HG03571 (cell line): ENCODE data around the gene ADAMTSL1.

Experiments used
- ATAC-seq: cut with Tn5 transposase; IDR thresholded peaks from one replicate; pipeline ENCODE4 v1.9.1; 2021; ENCODE audit not compliant: unreplicated experiment

The ADAMTSL1 gene, protein sequence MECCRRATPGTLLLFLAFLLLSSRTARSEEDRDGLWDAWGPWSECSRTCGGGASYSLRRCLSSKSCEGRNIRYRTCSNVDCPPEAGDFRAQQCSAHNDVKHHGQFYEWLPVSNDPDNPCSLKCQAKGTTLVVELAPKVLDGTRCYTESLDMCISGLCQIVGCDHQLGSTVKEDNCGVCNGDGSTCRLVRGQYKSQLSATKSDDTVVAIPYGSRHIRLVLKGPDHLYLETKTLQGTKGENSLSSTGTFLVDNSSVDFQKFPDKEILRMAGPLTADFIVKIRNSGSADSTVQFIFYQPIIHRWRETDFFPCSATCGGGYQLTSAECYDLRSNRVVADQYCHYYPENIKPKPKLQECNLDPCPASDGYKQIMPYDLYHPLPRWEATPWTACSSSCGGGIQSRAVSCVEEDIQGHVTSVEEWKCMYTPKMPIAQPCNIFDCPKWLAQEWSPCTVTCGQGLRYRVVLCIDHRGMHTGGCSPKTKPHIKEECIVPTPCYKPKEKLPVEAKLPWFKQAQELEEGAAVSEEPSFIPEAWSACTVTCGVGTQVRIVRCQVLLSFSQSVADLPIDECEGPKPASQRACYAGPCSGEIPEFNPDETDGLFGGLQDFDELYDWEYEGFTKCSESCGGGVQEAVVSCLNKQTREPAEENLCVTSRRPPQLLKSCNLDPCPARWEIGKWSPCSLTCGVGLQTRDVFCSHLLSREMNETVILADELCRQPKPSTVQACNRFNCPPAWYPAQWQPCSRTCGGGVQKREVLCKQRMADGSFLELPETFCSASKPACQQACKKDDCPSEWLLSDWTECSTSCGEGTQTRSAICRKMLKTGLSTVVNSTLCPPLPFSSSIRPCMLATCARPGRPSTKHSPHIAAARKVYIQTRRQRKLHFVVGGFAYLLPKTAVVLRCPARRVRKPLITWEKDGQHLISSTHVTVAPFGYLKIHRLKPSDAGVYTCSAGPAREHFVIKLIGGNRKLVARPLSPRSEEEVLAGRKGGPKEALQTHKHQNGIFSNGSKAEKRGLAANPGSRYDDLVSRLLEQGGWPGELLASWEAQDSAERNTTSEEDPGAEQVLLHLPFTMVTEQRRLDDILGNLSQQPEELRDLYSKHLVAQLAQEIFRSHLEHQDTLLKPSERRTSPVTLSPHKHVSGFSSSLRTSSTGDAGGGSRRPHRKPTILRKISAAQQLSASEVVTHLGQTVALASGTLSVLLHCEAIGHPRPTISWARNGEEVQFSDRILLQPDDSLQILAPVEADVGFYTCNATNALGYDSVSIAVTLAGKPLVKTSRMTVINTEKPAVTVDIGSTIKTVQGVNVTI (N-terminal part only)

DNA sequence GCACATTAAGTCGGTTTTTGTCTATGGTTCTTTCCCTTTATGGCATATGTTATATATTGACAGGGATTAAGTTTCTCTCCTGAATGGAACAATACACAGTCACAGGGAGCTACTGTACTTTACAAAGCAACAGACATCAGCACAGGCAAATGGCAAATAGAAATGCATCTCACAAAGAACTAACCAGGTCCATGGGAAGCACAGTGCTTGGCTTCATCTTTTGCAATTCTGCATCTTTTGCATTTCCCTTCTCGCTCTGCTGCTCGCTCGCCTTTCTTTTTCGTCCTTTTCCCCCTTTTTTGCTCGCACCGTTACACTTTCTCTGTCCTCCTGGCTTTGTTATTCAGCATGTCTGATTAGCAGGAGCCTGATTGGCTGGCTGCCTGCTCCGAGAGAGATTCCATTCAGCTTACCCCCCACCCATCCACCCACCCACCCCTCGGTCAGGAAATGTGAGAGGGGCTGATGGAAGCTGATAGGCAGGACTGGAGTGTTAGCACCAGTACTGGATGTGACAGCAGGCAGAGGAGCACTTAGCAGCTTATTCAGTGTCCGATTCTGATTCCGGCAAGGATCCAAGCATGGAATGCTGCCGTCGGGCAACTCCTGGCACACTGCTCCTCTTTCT, at the start of gene ADAMTSL1:
Gene ADAMTSL1, plus strand, starts transcription at position 502 of the 628 bp plus-strand sequence. Its CDS starts 80 bp downstream, at position 582.
- no peak for ATAC-seq

DNA sequence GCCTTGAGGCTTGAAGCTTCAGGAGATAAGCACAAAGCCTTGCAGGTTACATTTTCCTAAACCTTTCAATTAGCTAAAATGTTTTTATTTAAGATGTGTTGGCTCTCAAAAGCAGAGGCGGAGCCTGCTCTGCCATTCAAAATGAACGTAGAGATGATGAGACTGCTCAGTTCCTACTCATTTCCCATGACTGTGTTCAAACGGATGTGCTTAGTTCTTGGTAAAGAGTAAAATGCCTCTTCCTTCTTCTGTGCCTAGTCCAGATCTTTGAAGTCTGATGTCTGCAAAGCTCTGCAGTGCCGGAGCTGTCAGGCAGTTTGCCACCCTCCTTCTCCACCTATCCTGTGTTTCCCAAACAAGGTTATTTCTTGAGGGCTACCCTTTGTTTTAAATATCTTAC, 46.3 kb upstream of the ADAMTSL1 start:
- ATAC-seq, result no peak

DNA sequence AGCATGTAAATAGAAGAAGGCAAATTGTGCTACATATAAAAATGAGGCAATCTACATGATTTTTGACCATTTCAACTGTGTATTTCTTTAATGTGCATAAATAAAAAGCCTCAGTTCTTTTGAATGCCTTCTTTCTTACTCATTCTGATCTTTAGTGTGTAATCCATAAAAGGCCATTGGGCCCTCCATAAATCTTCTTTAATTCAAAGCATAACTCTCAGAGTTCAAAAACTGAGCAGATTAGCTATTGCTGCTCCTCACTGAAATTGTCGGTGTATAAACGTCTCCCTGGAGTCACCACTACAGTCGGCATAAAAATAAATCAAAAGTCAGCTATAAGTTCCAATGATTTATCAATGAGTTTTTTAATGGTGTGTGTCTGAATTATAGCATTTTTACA, 45.3 kb upstream of the ADAMTSL1 start:
- no peak for ATAC-seq

DNA sequence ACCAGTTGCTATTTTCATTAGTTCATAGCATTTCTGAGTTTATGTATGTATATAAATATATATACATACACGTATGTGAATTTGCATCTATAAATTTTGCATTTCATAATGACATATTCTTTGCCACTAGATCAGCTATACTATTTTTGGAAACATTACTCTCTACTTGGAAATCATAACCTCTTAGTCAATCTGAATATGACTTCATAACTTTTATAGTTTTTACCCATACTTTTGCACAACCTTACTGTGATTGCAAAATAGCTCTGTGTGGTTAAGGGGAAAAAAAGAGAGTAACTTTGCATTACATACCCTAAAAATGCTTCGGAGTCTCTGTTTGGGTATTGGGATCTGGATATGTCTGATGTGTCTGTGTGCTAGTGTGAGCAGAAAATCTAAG, 44.9 kb upstream of the ADAMTSL1 start:
- no peak for ATAC-seq

DNA sequence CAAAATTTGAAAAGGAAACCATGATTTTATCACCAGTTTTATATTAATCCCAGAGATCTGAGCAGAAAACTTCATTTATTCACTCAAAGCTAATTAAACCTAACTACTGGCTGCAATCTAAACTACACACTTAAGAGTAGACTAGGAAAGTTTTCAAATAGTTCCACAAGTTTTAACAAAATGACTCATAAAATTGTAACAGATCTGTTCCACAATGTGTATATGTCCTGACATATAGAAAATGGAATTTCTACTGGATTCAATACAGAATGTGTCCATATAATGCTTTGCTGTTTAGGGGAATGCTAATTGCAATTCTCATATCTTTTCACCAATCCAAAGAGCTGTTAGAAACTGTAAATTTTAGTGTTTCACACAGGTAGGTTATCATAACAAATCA, 40.3 kb upstream of the ADAMTSL1 start:
- no peak for ATAC-seq

DNA sequence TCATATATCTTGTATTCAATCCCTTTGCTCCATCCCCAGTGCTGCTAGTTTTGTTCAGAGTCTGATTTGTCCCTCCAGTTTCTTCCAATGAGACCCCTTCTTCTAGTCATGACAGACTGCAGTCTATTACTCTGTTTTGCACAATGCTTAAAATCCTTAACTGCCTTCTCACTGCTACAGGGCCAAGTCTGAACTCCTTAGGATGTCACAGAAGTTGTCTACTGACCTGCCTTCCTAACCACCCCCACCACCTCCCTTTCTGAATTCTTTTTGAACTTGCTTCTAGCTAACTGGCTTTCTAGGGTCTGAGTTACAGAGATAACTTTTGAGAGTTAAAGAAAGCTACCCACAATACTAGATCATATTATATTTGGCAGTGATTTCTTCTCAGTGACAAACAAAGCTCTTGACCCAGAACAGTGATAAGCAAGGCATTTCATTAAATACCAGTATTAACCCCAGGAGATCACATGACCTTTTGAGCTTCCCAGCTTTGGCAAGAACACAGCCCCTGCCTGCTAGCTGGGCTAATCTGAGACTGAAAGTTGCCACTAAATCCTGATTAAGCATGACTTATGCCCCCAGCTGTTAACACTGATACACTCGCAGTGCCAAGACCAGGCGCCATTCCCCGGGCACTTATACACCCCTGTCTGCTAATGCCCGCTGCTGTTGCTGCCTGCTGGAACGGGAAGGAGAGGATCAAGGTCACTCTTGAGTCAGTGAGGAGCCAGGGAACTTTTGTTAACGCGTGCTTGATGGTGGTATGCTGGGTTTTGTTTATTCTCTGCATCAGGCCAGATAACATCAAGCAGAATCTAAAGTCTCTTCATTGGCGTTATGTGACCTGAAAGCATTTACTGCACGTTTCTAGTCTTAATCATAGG, 36.4 kb upstream of the ADAMTSL1 start:
- no peak for ATAC-seq

DNA sequence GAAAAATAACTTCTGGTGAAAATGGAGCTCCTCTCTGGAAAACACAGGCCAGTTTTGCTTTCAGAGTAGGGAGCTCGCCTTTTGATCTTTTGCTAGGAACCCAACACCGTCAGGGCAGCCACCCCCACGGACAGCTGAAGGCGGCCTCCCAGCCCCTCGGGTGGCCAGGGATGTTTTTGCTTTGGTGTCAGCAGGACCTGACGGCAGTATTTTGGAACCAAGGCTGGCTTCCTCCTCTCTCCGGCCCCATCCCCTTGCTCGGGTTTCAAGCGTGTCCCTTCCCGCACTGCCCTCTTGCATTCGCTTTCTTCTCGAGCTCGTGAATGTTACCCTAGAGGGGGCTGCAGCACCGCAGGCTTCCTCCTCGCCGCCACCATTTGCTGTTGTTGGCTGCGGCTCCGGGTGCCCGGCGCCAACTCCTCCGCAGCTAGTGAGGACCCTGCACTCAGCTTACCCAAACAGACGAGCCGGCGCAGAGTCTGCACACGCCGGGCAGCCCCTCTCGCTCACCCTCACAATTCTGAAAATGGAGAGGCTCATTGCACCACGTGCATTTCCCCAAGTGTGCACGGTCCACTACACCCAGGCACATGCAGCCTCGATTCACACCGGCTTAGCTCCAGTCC, 35.5 kb upstream of the ADAMTSL1 start:
- ATAC-seq, result no peak

DNA sequence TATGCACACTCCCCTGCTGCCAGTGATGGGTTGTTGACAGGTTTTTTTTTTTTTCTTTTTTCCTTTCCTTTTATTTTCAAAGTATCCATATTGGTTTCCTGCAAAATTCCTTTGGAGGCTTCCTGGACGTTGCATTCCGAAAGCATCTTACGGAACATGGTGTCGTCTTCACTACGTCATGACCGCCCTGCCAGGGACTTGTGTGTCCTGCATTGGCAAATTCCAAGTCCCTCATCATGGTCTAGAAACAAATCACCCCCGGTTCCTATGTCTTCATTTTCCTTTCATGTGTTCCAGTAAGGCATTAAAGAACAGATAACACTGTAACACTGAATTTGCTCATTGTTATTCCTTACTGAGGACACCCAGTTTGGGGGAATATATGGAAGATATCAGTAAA, 35.0 kb upstream of the ADAMTSL1 start:
- ATAC-seq, result no peak

DNA sequence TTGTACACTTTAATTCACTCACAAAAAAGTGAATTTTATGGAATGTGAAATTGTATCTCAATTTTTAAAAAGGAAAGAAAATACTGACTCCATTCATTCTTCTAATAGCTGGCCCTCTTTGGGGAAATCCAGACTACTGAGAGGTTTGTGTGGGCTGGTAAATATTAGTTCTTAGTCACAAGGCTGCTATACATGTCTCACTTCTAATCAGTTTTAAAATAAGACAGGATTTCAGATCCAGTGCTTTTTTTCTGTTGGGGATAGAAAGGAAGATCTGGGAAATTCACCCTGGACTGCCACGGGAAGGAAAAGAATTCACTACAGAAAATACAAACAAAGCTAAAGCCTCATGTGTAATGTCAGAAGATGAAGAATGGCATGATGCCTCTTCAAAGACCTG, 32.7 kb upstream of the ADAMTSL1 start:
- no peak for ATAC-seq

DNA sequence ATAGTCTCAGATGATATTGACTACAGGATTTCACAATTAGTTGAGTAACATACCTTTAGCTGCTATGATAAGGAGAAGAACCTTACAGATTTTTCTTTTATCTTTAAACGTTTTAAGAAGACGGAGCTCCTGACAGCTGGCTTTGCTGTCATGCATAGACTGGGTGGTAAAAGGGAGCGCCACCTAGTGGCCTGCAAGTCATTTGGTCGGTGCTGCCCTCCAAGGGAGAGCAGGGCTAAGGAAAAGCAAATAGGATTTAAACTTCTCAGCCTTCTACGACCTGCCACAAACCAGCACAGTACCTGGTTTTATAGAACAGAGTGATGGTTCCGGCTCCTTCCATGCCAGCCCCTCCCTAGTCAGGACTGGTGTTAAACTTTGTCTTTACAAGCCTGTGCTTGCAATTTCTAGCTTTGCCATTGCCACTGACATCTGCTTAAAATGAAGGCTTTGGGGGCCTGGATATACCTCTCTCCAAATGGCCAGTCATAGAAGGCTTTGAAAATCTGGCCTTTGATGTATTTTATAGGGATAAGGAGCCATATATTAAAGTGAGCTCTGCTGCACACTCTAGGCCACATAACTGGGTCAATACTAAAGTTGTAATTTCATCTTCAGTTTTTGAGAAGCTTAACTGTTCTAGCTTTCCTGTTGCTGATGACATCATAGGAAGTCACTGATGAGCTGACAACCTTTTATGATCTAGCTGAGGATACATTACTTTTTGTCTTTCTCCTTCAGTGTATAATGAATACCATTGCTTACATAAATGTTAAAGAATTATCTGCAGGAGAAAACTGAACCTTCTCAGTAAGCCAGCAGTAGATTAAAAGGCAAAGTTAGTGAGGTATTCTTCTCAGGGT, 31.1 kb upstream of the ADAMTSL1 start:
- peak; percentile 94 for ATAC-seq

DNA sequence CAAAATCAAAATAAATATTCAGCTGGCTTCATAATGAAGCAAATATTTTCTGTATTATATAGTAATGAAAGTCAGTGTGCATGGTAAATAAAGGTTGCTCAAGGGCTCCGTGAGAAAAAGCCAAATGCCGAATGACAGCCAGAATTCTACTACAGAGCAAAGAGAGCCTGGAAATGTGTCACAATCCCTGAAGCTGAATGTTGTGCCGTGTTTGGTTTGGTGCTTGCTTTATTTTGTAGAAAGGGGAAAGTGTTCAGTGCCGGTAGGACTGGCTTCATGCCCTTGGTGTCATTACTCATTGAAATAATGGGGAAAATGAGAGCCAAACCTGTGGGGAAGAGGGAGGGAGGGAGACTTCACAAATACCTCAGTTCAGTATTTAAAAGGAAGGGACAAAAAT, 26.8 kb upstream of the ADAMTSL1 start:
- no peak for ATAC-seq

DNA sequence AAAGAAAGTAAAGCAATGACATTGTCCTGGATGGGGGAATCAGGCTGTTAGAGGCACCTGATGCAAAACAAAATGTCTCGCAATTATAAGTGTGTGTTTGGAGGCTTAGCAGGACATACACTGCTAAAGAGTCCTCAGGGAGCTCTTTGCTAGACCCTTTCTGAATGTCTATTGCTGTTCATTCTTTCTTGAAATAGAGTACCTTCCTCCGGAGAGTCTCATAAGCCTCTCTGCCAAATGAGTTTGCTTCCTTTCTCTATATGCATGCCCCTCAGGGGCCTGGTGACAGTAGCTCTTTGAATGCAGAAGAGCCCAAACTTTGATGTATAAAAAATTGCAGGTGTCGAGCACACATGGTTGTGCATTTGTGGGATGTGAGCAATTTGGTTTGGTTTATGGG, 26.4 kb upstream of the ADAMTSL1 start:
- no peak for ATAC-seq

DNA sequence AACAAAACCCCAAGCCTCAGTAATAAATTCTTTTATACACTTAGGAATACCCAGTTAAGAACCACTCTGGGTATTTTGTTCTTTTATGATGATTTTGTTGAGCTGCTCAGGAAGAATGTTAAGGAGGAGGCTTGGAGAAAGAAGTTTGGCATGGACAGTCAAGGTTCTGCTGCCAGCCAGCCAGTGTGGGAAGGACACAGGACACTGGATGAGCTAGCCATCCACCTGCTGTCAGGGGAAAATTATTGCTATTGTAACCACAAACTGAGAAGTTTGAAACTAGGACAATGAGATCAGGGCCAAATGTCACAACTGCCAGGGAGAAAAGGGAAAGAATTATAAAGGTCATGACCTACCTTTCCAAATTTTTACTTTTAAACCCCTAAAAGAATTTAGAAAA, 25.9 kb upstream of the ADAMTSL1 start:
- ATAC-seq, result no peak

DNA sequence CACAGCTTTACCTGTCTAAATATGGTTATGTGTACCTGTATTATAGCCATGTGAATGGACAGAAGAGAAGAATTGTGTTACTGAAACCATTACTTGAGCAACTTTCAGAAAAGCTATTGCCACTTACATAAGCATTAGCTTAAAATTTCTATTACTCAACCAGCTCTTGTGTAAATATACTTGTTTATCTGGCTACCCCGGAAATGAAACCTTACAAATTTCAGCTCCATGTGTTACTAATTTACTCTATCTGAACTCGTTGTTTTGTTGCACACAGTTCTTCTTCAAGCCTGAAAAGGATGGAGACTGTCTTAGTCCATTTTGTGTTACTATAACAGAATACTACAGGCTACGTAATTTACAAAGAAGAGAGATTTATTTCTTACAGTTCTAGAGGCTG, 22.5 kb upstream of the ADAMTSL1 start:
- ATAC-seq, result no peak

DNA sequence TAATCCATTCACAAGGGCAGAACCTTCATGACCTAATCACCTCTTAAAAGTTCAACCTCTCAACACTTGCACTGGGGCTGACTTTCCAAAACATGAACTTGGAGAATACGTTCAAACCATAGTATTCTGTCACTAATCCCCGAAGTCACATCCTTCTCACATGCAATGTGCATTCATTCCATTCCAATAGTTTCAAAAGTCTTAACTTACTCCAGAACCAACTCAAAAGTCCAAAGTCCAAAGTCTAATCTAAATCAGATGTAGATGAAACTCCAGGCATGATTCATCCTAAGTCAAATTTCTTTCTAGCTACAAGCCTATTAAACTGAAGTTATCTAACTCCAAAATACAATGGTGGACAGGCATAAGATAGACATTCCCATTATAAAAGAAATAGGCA, 21.7 kb upstream of the ADAMTSL1 start:
- ATAC-seq, result no peak

DNA sequence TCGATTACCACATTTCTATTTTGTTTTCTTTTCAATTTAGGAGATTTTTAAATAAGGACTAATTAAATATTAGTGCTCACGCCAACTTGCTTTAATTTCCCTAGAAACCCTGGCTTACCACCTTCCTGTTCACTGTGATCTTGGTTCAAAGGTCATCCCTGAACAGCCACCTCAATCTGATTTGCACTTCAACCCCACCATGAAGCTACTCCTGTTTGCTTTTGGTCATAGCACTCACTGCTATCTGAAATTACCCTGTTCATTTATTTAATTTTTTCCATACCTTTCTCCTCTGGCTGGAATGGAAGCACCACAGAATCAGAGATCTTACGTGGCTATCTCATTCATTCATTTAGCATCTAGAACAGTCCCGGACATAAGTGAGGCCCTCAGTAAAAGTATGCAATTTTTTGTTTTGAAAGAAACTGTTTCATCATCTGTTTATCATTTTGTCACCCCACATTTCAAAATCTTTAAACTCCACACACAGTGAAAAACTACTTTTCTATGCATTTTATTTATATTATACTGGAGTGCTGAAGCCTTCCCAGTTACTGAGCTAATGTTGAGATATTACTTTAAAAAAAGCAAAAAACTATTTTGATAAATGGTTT, 17.2 kb upstream of the ADAMTSL1 start:
- ATAC-seq, result no peak

DNA sequence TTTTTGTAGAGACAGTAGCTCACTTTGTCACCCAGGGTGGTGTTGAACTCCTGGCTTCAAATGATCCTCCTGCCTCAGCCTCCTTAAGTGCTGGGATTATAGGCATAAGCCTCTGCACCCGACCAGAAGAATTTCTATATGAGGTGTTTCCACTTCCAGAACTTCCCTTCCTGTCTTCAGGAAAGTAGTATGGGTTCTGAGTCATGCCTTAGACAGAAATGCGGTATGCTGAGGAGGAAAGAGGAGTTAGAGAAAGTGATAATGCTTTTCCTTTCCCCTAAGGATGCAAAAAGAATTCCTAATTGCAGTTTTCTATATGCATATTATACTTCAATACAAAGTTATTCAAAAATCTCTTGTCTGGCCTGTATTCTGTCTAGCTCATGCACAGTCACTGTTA, 16.4 kb upstream of the ADAMTSL1 start:
- ATAC-seq, result no peak

DNA sequence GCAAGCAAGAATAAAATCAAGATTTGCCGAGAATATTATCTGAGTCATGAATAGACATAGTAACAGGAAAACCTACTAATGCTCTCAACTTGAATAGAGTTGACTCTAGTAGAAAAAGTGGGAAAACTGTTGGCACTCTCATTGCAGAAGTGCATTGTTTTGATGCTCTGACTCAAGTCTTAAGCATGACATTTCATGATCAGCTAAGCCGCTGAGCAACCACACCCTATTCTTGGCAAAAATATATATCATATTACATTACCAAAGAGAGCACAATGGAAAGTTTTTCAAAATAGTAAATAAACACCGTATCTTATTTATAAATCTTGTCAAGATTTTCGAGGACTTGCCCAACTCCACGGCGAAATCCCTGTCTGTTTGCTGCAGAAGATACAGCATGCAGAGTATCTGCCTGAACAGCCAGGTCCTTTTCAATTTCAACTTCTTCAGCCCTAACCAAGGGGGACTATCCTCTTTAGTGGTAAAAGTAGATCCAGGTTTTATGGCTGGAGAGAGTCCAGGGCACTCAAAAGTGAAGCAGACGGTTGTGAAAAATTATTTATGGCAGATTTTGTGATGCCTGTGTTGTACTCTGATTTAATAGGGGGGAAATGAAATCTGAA, 13.9 kb upstream of the ADAMTSL1 start:
- ATAC-seq, result no peak
